HG02870 (cell line): Measurements from ENCODE around the gene PALM.

Experiments used
- ATAC-seq: cut with Tn5 transposase; IDR thresholded peaks from one replicate; pipeline ENCODE4 v1.9.1; 2021; ENCODE audit warnings: mild to moderate bottlenecking, moderate library complexity; ENCODE audit not compliant: unreplicated experiment

Gene PALM

GRCh38 chr19:778910-779653 is 70.3 kb downstream of the PALM start:
- ATAC-seq: no peak

DNA sequence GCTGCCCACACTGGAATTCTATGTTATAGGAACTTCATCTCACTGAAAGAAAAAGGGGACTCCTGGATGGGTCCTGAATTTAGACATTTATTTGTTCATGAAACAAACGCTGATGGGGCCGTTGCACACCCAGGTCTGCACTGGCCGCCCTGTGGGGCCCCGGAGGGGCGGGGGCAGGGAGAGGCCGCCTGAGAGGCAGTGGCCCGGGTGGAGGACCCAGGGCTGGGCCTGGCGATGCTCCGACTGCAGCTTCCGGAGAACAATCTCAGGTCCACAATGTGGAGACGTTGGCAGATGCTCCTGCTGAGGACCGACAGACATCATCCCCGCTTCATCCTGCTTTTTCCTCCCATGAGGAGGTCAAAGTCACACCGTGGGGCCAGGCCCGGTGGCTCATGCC is 72.2 kb downstream of the PALM start:
- ATAC-seq: no peak

- no peak for ATAC-seq
Observed at GRCh38 chr19:781800-782184, 73.1 kb downstream of the PALM start.

- no peak for ATAC-seq
Observed at GRCh38 chr19:782185-782877, 73.6 kb downstream of the PALM start.

DNA sequence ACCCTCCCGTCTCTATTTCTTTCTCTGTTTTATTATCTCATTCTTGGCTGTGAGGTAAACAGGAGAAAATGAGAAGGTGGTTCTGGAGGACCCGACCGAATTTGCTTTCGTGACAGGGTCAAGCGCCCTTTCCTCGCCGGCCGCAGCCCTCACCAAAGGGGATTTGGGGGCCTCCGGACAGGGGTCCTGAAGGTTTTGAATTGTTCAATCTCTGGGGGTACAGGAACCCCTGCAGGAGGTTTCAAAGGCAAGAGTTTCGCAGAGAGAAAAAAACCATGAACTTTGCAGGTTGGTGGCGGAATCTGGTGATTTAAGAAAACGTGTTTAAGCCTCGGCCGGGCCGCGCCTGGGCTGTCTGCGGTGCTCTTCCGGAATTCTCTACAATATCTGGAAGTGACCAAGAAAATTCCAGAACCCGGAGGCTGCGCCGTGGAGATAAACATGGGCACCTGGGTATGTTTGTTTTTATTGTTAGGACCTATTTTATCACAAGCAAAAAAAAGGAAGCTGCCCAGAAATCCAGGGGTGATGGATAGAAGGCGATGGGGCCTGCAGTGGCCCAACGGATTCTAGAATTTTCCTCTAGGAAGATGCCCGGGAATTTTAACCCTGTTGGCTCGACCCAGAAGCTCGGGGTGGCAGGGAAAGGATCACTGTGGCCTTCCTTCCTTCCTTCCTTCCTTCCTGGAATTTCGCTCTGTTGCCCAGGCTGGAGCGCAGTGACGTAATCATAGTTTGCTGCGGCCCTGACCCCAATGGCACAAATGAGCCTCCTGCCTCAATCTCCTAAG is 74.3 kb downstream of the PALM start:
- ATAC-seq: no peak

DNA sequence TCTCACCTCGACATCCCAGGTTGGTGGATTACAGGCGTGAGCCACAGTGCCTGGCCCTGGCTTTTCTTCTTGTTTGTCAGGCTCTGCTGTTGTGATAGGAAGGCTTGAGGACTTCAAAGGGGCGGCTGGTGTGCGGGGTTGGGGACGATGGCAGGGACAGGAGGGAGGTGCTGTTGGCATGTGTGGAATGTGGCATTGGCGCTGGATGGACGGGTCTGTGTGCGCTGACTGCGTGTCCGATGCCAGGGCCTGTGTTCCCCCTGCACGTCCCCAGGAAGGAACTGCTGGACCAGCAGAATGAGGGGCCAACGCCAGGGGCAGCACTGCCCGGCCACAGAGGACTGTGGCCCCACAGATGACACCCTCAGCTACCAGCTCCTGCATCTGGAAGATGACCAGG is 75.8 kb downstream of the PALM start:
- ATAC-seq: no peak

- no peak for ATAC-seq
Observed at GRCh38 chr19:787536-787935, 78.8 kb downstream of the PALM start.

DNA sequence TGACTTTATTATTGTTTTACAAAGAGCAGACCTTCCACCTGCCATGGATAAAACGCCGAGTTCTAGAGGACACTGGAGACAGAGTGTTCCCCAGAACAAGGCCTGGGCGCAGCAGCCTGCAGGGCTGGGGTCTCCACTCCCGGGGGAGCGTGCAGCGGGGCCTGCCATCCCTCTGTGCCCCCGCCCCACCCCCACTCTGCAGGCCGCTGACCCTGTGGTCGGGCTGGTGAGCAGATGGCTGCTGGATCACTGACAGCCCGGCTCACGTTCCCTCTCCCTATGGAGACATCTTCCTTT is 79.9 kb downstream of the PALM start:
- no peak for ATAC-seq

DNA sequence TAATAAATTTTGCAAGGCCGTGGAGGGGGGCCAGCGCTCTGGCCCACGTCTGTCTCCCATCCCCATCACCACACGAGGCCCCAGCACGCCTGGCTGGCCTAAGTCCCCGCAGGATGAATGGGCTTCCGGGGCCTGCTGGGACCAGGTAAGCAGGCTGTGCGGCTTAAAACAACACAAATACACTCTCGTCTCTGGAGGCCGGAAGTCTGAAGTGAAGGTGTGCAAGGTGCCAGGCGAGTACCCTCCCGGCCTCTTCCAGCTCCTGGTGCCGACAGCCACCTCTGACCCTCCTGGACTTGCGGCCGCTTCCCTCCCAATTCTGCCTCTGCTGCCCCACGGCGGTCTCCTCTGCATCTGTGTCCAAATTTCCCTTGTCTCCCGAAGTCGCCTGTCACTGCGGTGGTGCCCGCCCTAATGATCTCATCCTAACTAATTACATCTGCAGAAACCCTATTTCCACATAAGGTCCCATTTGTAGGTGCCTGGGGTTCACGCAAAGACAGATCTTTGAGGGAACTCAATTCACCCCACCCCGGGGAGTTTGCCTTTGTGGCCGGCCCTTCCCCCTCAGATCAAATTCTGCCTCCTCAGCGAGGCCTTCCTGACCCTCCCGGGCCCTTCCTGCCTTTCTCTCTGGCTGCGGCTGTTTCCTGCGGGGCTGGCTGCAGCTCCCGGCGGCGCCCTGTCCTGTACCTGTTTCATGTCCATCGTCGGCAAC is 80.4 kb downstream of the PALM start:
- no peak for ATAC-seq

- no peak for ATAC-seq
Observed at GRCh38 chr19:789701-790060, 80.9 kb downstream of the PALM start.

- no peak for ATAC-seq
Observed at GRCh38 chr19:791007-791566, 82.4 kb downstream of the PALM start.

- ATAC-seq: no peak
Observed at GRCh38 chr19:791567-792305, 83.0 kb downstream of the PALM start.

- no peak for ATAC-seq
Observed at GRCh38 chr19:792306-792885, 83.7 kb downstream of the PALM start.

DNA sequence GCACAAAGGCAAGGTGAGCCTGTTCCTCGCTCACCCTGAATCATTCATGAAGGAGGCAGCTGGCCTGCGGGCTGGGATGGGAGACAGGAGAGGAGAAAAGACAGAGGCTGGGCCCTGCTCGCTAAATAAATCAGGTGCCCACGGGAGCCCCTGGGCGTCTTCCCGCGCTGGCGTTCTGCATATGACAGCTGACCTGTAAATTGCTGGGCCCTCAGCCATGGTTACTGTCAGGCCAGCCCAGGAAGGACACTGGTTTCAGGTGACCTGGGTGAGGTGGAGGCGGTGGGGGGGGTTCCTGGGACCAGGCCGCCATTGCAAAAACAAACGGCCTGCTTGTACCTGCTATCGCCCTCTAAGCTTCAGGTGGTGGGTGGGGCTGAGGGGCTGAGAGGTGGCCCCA is 85.1 kb downstream of the PALM start:
- no peak for ATAC-seq

DNA sequence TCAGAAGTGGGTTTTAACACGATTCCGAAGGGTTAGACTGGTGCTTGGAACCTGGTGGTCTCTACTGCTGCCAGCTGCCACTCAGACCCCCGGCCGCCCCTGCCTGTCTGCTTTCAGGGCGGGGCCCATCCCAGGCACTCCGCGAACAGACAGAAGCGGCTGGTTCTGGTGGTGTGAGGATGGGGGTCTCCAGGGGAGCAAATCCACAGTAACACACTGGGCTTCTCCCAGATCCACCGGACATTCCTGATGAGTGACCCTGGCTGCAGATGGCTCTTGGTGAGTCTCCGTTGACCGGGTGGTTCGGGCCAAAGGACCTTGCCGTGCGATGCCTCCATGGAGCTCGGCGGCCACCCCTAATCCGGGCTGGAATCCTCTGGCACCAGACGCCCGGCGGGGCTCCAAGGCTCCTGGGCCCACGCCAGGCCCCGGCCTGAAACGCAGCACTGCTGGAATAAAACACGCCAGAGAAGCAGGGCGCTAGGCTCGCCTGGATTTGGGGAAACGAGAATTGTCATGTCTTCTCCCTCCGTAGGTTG is 86.4 kb downstream of the PALM start:
- no peak for ATAC-seq

DNA sequence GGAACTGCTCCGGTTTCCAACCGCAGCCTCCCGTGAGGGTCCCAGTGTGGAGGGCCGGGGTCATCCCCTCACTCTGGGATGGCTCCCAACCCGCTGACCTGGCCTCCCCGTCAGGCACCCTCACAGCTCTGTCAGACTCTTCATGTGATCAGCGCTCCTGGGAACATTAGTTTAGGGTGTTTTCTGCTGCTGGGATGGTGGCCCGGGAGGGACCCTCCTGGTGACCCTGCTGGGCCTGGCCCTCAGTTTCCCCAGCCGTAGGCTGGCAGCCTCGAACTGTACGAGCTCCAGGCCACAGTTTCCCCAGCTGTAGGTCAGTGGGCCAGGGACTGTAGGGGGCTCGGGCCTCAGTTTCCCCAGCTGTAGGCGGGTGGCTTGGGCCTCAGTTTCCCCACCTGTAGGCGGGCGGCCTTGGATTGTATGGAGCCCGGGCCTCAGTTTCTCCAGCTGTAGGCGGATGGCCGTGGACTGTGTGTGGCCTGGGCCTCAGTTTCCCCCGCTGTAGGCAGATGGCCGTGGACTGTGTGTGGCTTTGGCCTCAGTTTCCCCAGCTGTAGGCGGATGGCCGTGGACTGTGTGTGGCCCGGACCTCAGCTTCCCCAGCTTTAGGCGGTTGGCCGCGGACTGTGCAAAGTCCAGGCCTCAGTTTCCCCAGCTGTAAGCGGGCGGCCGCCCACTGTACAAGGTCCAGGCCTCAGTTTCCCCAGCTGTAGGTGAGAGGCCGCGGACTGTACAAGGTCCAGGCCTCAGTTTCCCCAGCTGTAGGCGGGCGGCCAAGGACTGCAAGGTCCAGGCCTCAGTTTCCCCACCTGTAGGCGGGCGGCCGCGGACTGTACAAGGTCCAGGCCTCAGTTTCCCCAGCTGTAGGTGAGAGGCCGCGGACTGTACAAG is 87.2 kb downstream of the PALM start:
- ATAC-seq: no peak

DNA sequence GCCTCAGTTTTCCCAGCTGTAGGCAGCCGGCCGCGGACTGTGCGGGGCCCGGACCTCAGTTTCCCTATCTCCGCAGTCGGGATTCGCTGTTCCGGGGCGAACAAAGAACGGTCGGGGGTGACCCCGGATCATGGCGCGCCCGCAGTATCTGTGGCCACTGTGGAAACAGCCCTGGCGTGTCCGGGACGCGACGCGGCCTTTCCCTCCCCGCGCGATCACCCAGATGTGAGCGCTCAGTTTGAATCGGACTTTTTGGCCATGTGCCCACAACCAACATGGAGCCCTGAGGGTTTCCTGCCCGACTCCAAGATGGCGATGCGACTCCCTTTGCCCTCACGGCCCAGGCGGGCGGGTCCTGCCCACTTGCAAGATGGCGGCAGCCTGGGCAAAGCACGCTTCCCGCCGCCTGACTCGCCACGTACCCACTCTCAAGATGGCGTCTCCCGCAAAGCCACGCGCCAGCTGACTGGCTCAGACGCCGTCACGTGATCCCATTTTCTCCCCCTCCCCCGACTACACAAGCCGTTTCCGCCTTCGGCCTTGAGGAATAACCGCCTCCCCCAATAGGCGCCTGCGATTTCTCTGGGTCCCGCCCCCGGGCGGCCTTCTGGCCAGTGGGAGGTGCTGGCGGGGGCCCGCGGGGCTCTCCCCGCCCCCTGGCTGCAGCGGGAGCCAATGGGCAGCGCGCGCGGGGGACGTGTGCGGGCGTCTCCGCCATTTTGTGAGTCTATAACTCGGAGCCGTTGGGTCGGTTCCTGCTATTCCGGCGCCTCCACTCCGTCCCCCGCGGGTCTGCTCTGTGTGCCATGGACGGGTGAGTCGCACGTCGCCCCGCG is 88.2 kb downstream of the PALM start, which contains the start of gene PTBP1:
PTBP1 (plus strand) TSS at position 761 of the 836 bp plus-strand sequence; CDS start at position 807, 46 bp downstream.
- peak; percentile 84 for ATAC-seq
